HPDE6-E6E7 (cell line): Measurements from ENCODE around the gene TLR9.

Experiments used
- DNase-seq: peaks from one replicate; pipeline ENCODE4 v3.0.0; 2011; ENCODE audit warnings: missing footprints; ENCODE audit errors: extremely low spot score

The TLR9 gene

GRCh38 chr3:52217409-52217805 lies 8.0 kb downstream of the TLR9 start:
- no peak for DNase-seq

- DNase-seq = peak; percentile 76
These were observed 8.6 kb downstream of the TLR9 start for GRCh38 chr3:52216585-52217408.

GRCh38 chr3:52215351-52215750 lies 10.1 kb downstream of the TLR9 start:
- no peak for DNase-seq

- DNase-seq = no peak
These were observed 11.5 kb downstream of the TLR9 start for GRCh38 chr3:52213901-52214300.

- DNase-seq = no peak
These were observed 12.4 kb downstream of the TLR9 start for GRCh38 chr3:52213005-52213404.

- DNase-seq = no peak
These were observed 14.1 kb downstream of the TLR9 start for GRCh38 chr3:52211268-52211891.

GRCh38 chr3:52210550-52211046 lies 14.8 kb downstream of the TLR9 start:
- no peak for DNase-seq

GRCh38 chr3:52210037-52210436 lies 15.4 kb downstream of the TLR9 start:
- no peak for DNase-seq

- DNase-seq = no peak
These were observed 16.9 kb downstream of the TLR9 start for GRCh38 chr3:52208556-52208955.

- no peak for DNase-seq
These were observed 19.6 kb downstream of the TLR9 start for GRCh38 chr3:52205727-52206372.

- no peak for DNase-seq
These were observed 20.9 kb downstream of the TLR9 start for GRCh38 chr3:52204337-52205073.

GRCh38 chr3:52203701-52204100 lies 21.7 kb downstream of the TLR9 start:
- DNase-seq = no peak

GRCh38 chr3:52202384-52203077 lies 22.9 kb downstream of the TLR9 start:
- no peak for DNase-seq

GRCh38 chr3:52200981-52201679 lies 24.3 kb downstream of the TLR9 start:
- no peak for DNase-seq

GRCh38 chr3:52198643-52199608 lies 26.5 kb downstream of the TLR9 start:
- DNase-seq = no peak

GRCh38 chr3:52197842-52198625 lies 27.4 kb downstream of the TLR9 start, which contains the start of gene ALAS1:
Gene ALAS1, plus strand, starts transcription at chr3:52198160. Its CDS starts 1,082 bp downstream, at chr3:52199242.
- peak; percentile 55 for DNase-seq

- no peak for DNase-seq
These were observed 28.0 kb downstream of the TLR9 start for GRCh38 chr3:52197499-52197841.

GRCh38 chr3:52196977-52197376 lies 28.5 kb downstream of the TLR9 start:
- DNase-seq = no peak
